A172 (cell line): ENCODE results near the gene SP140L. TPM values are rescaled to one million over a fixed set of nuclear protein-coding genes. Genes with fewer than 3 reads are reported as not detected.

Source experiments
- total RNA-seq: library from RNA; depleted of rRNA; stranded (reverse); fragments of >200 nt; shearing (Covaris generic); gene quantifications from 2 replicates; pipeline ENCODE4 v1.2.3, GENCODE V29; 2014; rRNA removed

SP140L gene
- total RNA-seq, 1 experiment from 2014 or later: 13.0 TPM

Other genes with a start within 250 kb of the SP140L start
- gene SP110, start 107.2 kb upstream of the SP140L start, total RNA-seq: 18.9 and 22.6 TPM in 2 replicates
- 0.65 and 1.6 TPM in 2 replicates for gene SP140, start 101.5 kb upstream of the SP140L start, total RNA-seq
- gene SP100, start 89.0 kb downstream of the SP140L start, total RNA-seq: 60.7 and 66.5 TPM in 2 replicates